H1 (cell line): ENCODE data around the gene TSPEAR. TPM values are rescaled to one million over a fixed set of nuclear protein-coding genes. Genes with fewer than 3 reads are reported as not detected.

Experiments
- BCL11A ChIP-seq, 2 experiments: IDR thresholded peaks; one replicate each; pipeline ENCODE4 v1.6.1; 2011; ENCODE audit warnings: low read depth in 2 of 2, low read length in 2 of 2, mild to moderate bottlenecking in 2 of 2
- E2F6 ChIP-seq: IDR thresholded peaks from 2 replicates; pipeline ENCODE4 v1.6.1; 2012; ENCODE audit warnings: inconsistent platforms
- HDAC2 ChIP-seq, 2 experiments: fragments of 300-600 bp in 1 of 2; sonication (generic) in 1 of 2; IDR thresholded peaks; 2 replicates each; pipeline ENCODE4 v1.6.1; 2011 to 2012; ENCODE audit warnings: low read depth in 2 of 2, low read length in 2 of 2, mild to moderate bottlenecking in 2 of 2, moderate library complexity in 2 of 2, borderline replicate concordance in 1 of 2, inconsistent platforms in 1 of 2
- RAD21 ChIP-seq, 2 experiments: IDR thresholded peaks in 1 of 2; conservative IDR thresholded peaks in 1 of 2; 2 replicates each; pipeline ENCODE4 v1.6.1; 2011; ENCODE audit warnings: low read depth in 2 of 2, low read length in 2 of 2, improper control_type of control experiment in 1 of 2, inconsistent platforms in 1 of 2, mild to moderate bottlenecking in 1 of 2, moderate library complexity in 1 of 2
- SIRT6 ChIP-seq: IDR thresholded peaks from one replicate; pipeline ENCODE4 v1.7.1; 2012; ENCODE audit warnings: low read length, inconsistent platforms
- SP2 ChIP-seq: IDR thresholded peaks from 2 replicates; pipeline ENCODE4 v1.6.1; 2012; ENCODE audit warnings: mild to moderate bottlenecking, low read length, inconsistent platforms
- polyA plus RNA-seq, 7 experiments: library from polyadenylated mRNA; depleted of rRNA in 3 of 7; stranded (reverse) in 5 of 7; unstranded in 2 of 7; fragments of >200 nt in 5 of 7; fragments of 200-250 nt in 2 of 7; gene quantifications; 1 replicate in 5 of 7; 2 replicates in 1 of 7; 4 replicates in 1 of 7; pipeline versions ENCODE4 v1.2.1 to v1.2.3, GENCODE V29; 2011 to 2013; ENCODE audit warnings: missing spikeins in 2 of 7, mixed read lengths in 2 of 7
- total RNA-seq: library from RNA; stranded (reverse); fragmentation: NEBNext Ultra II Directional; extraction: Animal tissue kit (Norgen Biotek cat#: 25700); gene quantifications from 2 replicates; pipeline ENCODE4 v1.2.1, GENCODE V29; 2021

The TSPEAR gene
- total and polyA plus RNA-seq, 2 of the 8 experiments (the other 6 are each of a cell fraction or from before 2014, with no cell fraction given) = 0.58 to 0.89 TPM

GRCh38 chr21:44632067-44632466, 79.3 kb downstream of the TSPEAR start (continued):
- no peak for TF ChIP-seq HDAC2 (IDR thresholded peaks at IDR 0.05; ENCODE audit: borderline replicate concordance in 1 of 2, low read depth in 2 of 2, low read length in 2 of 2)
- TF ChIP-seq SP2 = no peak
- no peak for TF ChIP-seq RAD21 (IDR thresholded peaks at IDR 0.05 in 1 of 2, conservative IDR thresholded peaks at IDR 0.05 in 1 of 2; ENCODE audit: low read depth in 2 of 2, low read length in 2 of 2)
- no peak for TF ChIP-seq SIRT6
- TF ChIP-seq BCL11A (IDR thresholded peaks at IDR 0.05; ENCODE audit: low read depth in 2 of 2, low read length in 2 of 2) = no peak
- no peak for TF ChIP-seq E2F6
